Neural cell (in vitro differentiated cells): ENCODE data around the gene FOCAD. TPM values are rescaled to one million over a fixed set of nuclear protein-coding genes. Genes with fewer than 3 reads are reported as not detected.

ENCODE experiments used
- H2AFZ ChIP-seq: fragments of 200-600, 300-800 bp; sonication (generic), shearing (Covaris generic); 2 replicates; pipeline ENCODE4 v1.6.0; 2014; ENCODE audit warnings: low read depth, mild to moderate bottlenecking, antibody characterized with exemption, low read length, moderate library complexity
- H3F3A ChIP-seq: fragments of 200-600 bp; shearing (Covaris generic); 2 replicates; pipeline ENCODE4 v1.6.1; 2016; ENCODE audit warnings: mild to moderate bottlenecking, moderate library complexity, mixed read lengths, antibody characterized with exemption, low read length; ENCODE audit not compliant: insufficient read depth, poor library complexity, severe bottlenecking
- H3K27ac ChIP-seq: fragments of 200-600, 300-800 bp; sonication (generic), shearing (Covaris generic); 2 replicates; pipeline ENCODE4 v1.5.1; 2014; ENCODE audit warnings: mild to moderate bottlenecking, low read length, moderate library complexity
- H3K27me3 ChIP-seq: fragments of 300-800, 200-600 bp; sonication (generic), shearing (Covaris generic); 2 replicates; pipeline ENCODE4 v1.6.0; 2014; ENCODE audit warnings: mild to moderate bottlenecking, low read depth, low read length, moderate library complexity; ENCODE audit not compliant: insufficient read depth
- H3K36me3 ChIP-seq: fragments of 300-800, 200-600 bp; sonication (generic), shearing (Covaris generic); 2 replicates; pipeline ENCODE4 v1.5.1; 2014; ENCODE audit warnings: mild to moderate bottlenecking, antibody characterized with exemption, low read length, moderate library complexity; ENCODE audit not compliant: insufficient read depth
- H3K4me2 ChIP-seq: fragments of 300-800, 200-600 bp; sonication (generic), shearing (Covaris generic); 2 replicates; pipeline ENCODE4 v1.6.0; 2014; ENCODE audit warnings: mild to moderate bottlenecking, low read length
- H3K4me3 ChIP-seq: fragments of 300-800, 200-600 bp; sonication (generic), shearing (Covaris generic); 2 replicates; pipeline ENCODE4 v1.5.1; 2014; ENCODE audit warnings: mild to moderate bottlenecking, low read length, moderate library complexity
- H3K79me2 ChIP-seq: fragments of 200-600 bp; shearing (Covaris generic); replicated peaks from 2 replicates; pipeline ENCODE4 v1.6.0; 2014; ENCODE audit warnings: mild to moderate bottlenecking, low read length, moderate library complexity; ENCODE audit not compliant: insufficient read depth
- H3K9ac ChIP-seq: fragments of 300-800, 200-600 bp; sonication (generic), shearing (Covaris generic); 2 replicates; pipeline ENCODE4 v1.6.1; 2016; ENCODE audit warnings: mild to moderate bottlenecking, low read length, mixed read lengths
- H3K9me2 ChIP-seq: fragments of 200-600 bp; shearing (Covaris generic); 2 replicates; pipeline ENCODE4 v1.6.1; 2016; ENCODE audit warnings: mild to moderate bottlenecking, low read length, mixed read lengths; ENCODE audit not compliant: insufficient read depth
- H3K9me3 ChIP-seq: fragments of 200-600, 300-800 bp; sonication (generic), shearing (Covaris generic); 2 replicates; pipeline ENCODE4 v1.6.1; 2016; ENCODE audit warnings: mild to moderate bottlenecking, mixed run types, low read length, moderate library complexity, mixed read lengths
- H4K20me1 ChIP-seq: fragments of 200-600 bp; shearing (Covaris generic); 2 replicates; pipeline ENCODE4 v1.6.1; 2016; ENCODE audit warnings: mild to moderate bottlenecking, mixed run types; ENCODE audit not compliant: insufficient read depth
- EP300 ChIP-seq: fragments of 450-650 bp; conservative IDR thresholded peaks from 2 replicates; pipeline ENCODE4 v1.6.1; 2014; ENCODE audit warnings: antibody characterized with exemption, mild to moderate bottlenecking, moderate library complexity; ENCODE audit not compliant: poor library complexity, severe bottlenecking
- EZH2 ChIP-seq: fragments of 200-600, 300-800 bp; shearing (Covaris generic), sonication (generic); IDR thresholded peaks from 2 replicates; pipeline ENCODE4 v1.6.1; 2014; ENCODE audit warnings: antibody characterized with exemption, low read length, borderline replicate concordance, mild to moderate bottlenecking; ENCODE audit not compliant: insufficient read depth, poor library complexity, severe bottlenecking
- MXI1 ChIP-seq: fragments of 450-650 bp; conservative IDR thresholded peaks from 2 replicates; pipeline ENCODE4 v1.6.1; 2014; ENCODE audit warnings: antibody characterized with exemption, mild to moderate bottlenecking; ENCODE audit not compliant: poor library complexity, severe bottlenecking
- POLR2AphosphoS5 ChIP-seq: IDR thresholded peaks from 2 replicates; pipeline ENCODE4 v1.6.1; 2012
- RAD21 ChIP-seq: fragments of 450-650 bp; conservative IDR thresholded peaks from 2 replicates; pipeline ENCODE4 v1.6.1; 2014; ENCODE audit warnings: antibody characterized with exemption, mild to moderate bottlenecking, moderate library complexity
- SMC3 ChIP-seq: fragments of 450-650 bp; conservative IDR thresholded peaks from 2 replicates; pipeline ENCODE4 v1.6.1; 2014; ENCODE audit warnings: antibody characterized with exemption, mild to moderate bottlenecking, moderate library complexity; ENCODE audit not compliant: poor library complexity
- TAF1 ChIP-seq: IDR thresholded peaks from 2 replicates; pipeline ENCODE4 v1.6.1; 2012; ENCODE audit warnings: low read depth
- polyA plus RNA-seq: library from polyadenylated mRNA; depleted of rRNA; stranded (reverse); fragments of >200 nt; gene quantifications from 2 replicates; pipeline ENCODE4 v1.2.3, GENCODE V29; 2014
- TF ChIP-seq, protein P1 (sequence below): fragments of 450-650 bp; IDR thresholded peaks from 2 replicates; pipeline ENCODE4 v1.5.1; 2014; ENCODE audit warnings: antibody characterized with exemption, mild to moderate bottlenecking, moderate library complexity; ENCODE audit not compliant: poor library complexity, severe bottlenecking
- TF ChIP-seq, protein P2 (sequence below): IDR thresholded peaks from 2 replicates; pipeline ENCODE4 v1.6.1; 2012; ENCODE audit warnings: borderline replicate concordance

Gene FOCAD
- polyA plus RNA-seq, 1 donor from 2014 or later = 23.5 TPM

DNA sequence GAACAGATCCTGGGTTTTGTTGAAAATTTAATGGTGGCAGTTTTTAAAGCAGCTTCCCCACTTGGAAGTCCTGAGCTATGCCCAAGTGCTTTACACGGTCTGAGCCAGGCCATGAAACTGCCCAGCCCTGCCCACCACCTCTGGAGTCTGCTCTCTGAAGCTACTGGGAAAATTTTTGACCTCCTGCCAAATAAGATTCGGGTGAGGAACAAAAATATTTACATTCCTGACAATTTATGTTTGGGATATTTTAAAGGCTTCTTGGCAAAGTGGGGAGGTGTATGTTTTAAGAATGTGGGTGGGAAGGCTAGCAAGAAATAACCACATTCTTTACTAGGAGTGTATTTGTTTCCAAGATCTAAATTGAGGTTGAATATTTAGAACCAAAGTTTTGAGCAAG, 297.4 kb downstream of the FOCAD start:
- Histone ChIP-seq H3K9me2 (no peaks in the 10 kb centered on the region), H3F3A (no peaks in the 10 kb centered on the region), H3K27ac (no peak overlapping the region), H2AFZ (no peak overlapping the region), H3K27me3 (no peaks in the 10 kb centered on the region), H4K20me1 (no peaks in the 10 kb centered on the region), H3K4me3 (no peak overlapping the region), H3K36me3 (no peaks in the 10 kb centered on the region), H3K4me2 (no peak overlapping the region), H3K9me3 (no peaks in the 10 kb centered on the region), H3K79me2 (no peaks in the 10 kb centered on the region), H3K9ac (no peak overlapping the region)
- TF ChIP-seq, protein P1, sequence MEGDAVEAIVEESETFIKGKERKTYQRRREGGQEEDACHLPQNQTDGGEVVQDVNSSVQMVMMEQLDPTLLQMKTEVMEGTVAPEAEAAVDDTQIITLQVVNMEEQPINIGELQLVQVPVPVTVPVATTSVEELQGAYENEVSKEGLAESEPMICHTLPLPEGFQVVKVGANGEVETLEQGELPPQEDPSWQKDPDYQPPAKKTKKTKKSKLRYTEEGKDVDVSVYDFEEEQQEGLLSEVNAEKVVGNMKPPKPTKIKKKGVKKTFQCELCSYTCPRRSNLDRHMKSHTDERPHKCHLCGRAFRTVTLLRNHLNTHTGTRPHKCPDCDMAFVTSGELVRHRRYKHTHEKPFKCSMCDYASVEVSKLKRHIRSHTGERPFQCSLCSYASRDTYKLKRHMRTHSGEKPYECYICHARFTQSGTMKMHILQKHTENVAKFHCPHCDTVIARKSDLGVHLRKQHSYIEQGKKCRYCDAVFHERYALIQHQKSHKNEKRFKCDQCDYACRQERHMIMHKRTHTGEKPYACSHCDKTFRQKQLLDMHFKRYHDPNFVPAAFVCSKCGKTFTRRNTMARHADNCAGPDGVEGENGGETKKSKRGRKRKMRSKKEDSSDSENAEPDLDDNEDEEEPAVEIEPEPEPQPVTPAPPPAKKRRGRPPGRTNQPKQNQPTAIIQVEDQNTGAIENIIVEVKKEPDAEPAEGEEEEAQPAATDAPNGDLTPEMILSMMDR = no peak
- TF ChIP-seq SMC3 = no peak
- no peak for TF ChIP-seq POLR2AphosphoS5
- no peak for TF ChIP-seq EZH2
- no peak for TF ChIP-seq MXI1

DNA sequence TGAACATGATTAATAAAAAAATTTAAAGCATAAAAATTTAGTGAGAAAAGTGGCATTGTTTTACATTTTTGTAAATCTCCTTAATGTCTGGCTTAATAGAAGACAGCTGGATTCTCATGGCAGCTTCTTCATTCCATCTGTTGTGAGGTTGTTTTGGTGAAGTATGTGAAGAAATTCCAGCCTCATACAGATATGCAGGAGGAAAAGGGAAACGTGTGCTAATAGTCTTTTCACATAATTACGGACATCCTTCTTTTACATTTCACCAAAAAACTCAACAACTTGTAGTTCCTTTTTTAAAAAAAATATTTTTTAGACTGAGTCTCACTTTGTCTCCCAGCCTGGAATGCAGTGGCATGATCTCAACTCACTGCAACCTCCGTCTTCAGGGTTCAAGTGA, 300.4 kb downstream of the FOCAD start:
- Histone ChIP-seq H3K79me2 (no peaks in the 10 kb centered on the region), H3K36me3 (no peaks in the 10 kb centered on the region), H2AFZ (no peak overlapping the region), H3K4me2 (no peak overlapping the region), H3K9me3 (no peaks in the 10 kb centered on the region), H3K4me3 (no peak overlapping the region), H3K27ac (no peak overlapping the region), H3K9me2 (no peaks in the 10 kb centered on the region), H3K27me3 (no peaks in the 10 kb centered on the region), H3K9ac (no peak overlapping the region), H4K20me1 (no peaks in the 10 kb centered on the region), H3F3A (no peaks in the 10 kb centered on the region)
- TF ChIP-seq RAD21 (no peak), TAF1 (no peak), SMC3 (no peak), POLR2AphosphoS5 (no peak), EP300 (no peak)
- TF ChIP-seq, protein P1 = no peak
- TF ChIP-seq, protein P2, sequence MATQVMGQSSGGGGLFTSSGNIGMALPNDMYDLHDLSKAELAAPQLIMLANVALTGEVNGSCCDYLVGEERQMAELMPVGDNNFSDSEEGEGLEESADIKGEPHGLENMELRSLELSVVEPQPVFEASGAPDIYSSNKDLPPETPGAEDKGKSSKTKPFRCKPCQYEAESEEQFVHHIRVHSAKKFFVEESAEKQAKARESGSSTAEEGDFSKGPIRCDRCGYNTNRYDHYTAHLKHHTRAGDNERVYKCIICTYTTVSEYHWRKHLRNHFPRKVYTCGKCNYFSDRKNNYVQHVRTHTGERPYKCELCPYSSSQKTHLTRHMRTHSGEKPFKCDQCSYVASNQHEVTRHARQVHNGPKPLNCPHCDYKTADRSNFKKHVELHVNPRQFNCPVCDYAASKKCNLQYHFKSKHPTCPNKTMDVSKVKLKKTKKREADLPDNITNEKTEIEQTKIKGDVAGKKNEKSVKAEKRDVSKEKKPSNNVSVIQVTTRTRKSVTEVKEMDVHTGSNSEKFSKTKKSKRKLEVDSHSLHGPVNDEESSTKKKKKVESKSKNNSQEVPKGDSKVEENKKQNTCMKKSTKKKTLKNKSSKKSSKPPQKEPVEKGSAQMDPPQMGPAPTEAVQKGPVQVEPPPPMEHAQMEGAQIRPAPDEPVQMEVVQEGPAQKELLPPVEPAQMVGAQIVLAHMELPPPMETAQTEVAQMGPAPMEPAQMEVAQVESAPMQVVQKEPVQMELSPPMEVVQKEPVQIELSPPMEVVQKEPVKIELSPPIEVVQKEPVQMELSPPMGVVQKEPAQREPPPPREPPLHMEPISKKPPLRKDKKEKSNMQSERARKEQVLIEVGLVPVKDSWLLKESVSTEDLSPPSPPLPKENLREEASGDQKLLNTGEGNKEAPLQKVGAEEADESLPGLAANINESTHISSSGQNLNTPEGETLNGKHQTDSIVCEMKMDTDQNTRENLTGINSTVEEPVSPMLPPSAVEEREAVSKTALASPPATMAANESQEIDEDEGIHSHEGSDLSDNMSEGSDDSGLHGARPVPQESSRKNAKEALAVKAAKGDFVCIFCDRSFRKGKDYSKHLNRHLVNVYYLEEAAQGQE = no peak
